DND-41 (cell line): ENCODE data around the gene ROCK2.

ENCODE experiments used
- ATAC-seq: fragments of 200-7000 bp; cut with Tn5 transposase; 3 replicates; pipeline ENCODE4 v1.9.1; 2021; ENCODE audit warnings: low read depth; ENCODE audit not compliant: insufficient read depth
- DNase-seq: peaks from one replicate; pipeline ENCODE4 v3.0.0-alpha.2; 2020
- H2AFZ ChIP-seq: 2 replicates; pipeline ENCODE4 v1.6.0; 2012; ENCODE audit warnings: low read depth, low read length
- H3K27ac ChIP-seq: 2 replicates; pipeline ENCODE4 v1.5.1; 2012; ENCODE audit warnings: low read length, inconsistent platforms
- H3K27me3 ChIP-seq: fragments of 200-600 bp; sonication (generic); 2 replicates; pipeline ENCODE4 v1.6.0; 2012; ENCODE audit warnings: low read length, mild to moderate bottlenecking, inconsistent platforms; ENCODE audit not compliant: insufficient read depth, poor library complexity
- H3K36me3 ChIP-seq: 2 replicates; pipeline ENCODE4 v1.5.1; 2012; ENCODE audit warnings: low read length, inconsistent platforms; ENCODE audit not compliant: insufficient read depth
- H3K4me1 ChIP-seq: 2 replicates; pipeline ENCODE4 v1.5.1; 2012; ENCODE audit warnings: mild to moderate bottlenecking, low read length; ENCODE audit not compliant: insufficient read depth
- H3K4me2 ChIP-seq: 2 replicates; pipeline ENCODE4 v1.6.0; 2012; ENCODE audit warnings: mild to moderate bottlenecking, moderate library complexity, low read length, inconsistent platforms; ENCODE audit not compliant: insufficient read depth
- H3K4me3 ChIP-seq, 2 experiments: fragments of 200-600 bp in 1 of 2; shearing (Covaris generic) in 1 of 2; 2 replicates each; pipeline ENCODE4 v1.5.1; 2012 to 2016; ENCODE audit warnings: inconsistent platforms in 2 of 2, low read length in 2 of 2, mild to moderate bottlenecking in 2 of 2, low read depth in 1 of 2, moderate library complexity in 1 of 2
- H3K79me2 ChIP-seq: 2 replicates; pipeline ENCODE4 v1.6.0; 2012; ENCODE audit warnings: low read length, inconsistent platforms; ENCODE audit not compliant: insufficient read depth
- H3K9ac ChIP-seq: 2 replicates; pipeline ENCODE4 v1.6.0; 2012; ENCODE audit warnings: low read depth, mild to moderate bottlenecking, inconsistent platforms, low read length, moderate library complexity
- H3K9me3 ChIP-seq: 2 replicates; pipeline ENCODE4 v1.5.1; 2012; ENCODE audit warnings: low read length, moderate library complexity, mild to moderate bottlenecking, inconsistent platforms; ENCODE audit not compliant: insufficient read depth, severe bottlenecking
- H4K20me1 ChIP-seq: 2 replicates; pipeline ENCODE4 v1.6.0; 2012; ENCODE audit warnings: low read length; ENCODE audit not compliant: insufficient read depth
- CTCF ChIP-seq: IDR thresholded peaks from 2 replicates; pipeline ENCODE4 v1.5.1; 2012; ENCODE audit warnings: borderline replicate concordance, low read length, moderate library complexity, mild to moderate bottlenecking; ENCODE audit not compliant: poor library complexity, severe bottlenecking; ENCODE audit errors: extremely low read depth
- EZH2 ChIP-seq: IDR thresholded peaks from 3 replicates; pipeline ENCODE4 v1.6.1; 2012; ENCODE audit warnings: borderline replicate concordance, low read depth, mild to moderate bottlenecking, moderate library complexity, low read length, inconsistent platforms; ENCODE audit not compliant: severe bottlenecking

ROCK2 gene

GRCh38 chr2:11177871-11178690 lies 166.4 kb downstream of the ROCK2 start:
- peaks cover 12% of the 10 kb centered on the region for H3K36me3 ChIP-seq

GRCh38 chr2:11175293-11175795 lies 169.1 kb downstream of the ROCK2 start:
- H3K4me2 ChIP-seq = peak overlapping the region; percentile 8; the same call in 1 of the 2 replicates
- H3K9me3 ChIP-seq = no peaks in the 10 kb centered on the region

More at GRCh38 chr2:11177871-11178690, 166.4 kb downstream of the ROCK2 start:
- Histone ChIP-seq H3K4me1 (peaks cover 22% of the 10 kb centered on the region), H3K9ac (no peak overlapping the region), H3K79me2 (no peaks in the 10 kb centered on the region), H3K27me3 (no peaks in the 10 kb centered on the region), H3K9me3 (no peaks in the 10 kb centered on the region), H3K27ac (no peak overlapping the region), H2AFZ (no peak overlapping the region), H3K4me2 (no peak overlapping the region), H4K20me1 (no peaks in the 10 kb centered on the region), H3K4me3 (no peak overlapping the region)
- ATAC-seq = no peak
- TF ChIP-seq CTCF (no peak), EZH2 (no peak)
- no peak for DNase-seq

GRCh38 chr2:11174222-11174621 lies 170.2 kb downstream of the ROCK2 start:
- no peak for DNase-seq
- Histone ChIP-seq H3K36me3 (no peaks in the 10 kb centered on the region), H3K27me3 (no peaks in the 10 kb centered on the region), H3K9me3 (no peaks in the 10 kb centered on the region), H3K79me2 (no peaks in the 10 kb centered on the region), H3K4me2 (no peak overlapping the region), H2AFZ (no peak overlapping the region), H3K4me3 (no peak overlapping the region), H3K9ac (no peak overlapping the region), H3K27ac (no peak overlapping the region), H4K20me1 (no peaks in the 10 kb centered on the region), H3K4me1 (peaks cover 22% of the 10 kb centered on the region)
- no peak for ATAC-seq
- TF ChIP-seq CTCF (no peak), EZH2 (no peak)

More at GRCh38 chr2:11175293-11175795, 169.1 kb downstream of the ROCK2 start:
- peak; percentile 30 for DNase-seq
- H3K27ac ChIP-seq = peak overlapping the region; percentile 58
- no peak overlapping the region for H3K9ac ChIP-seq
- TF ChIP-seq EZH2 = no peak
- TF ChIP-seq CTCF = no peak
- 0 out of 2 replicates have a peak, but pooled peaks cover 4% of the 10 kb centered on the region for H3K36me3 ChIP-seq
- no peak overlapping the region for H2AFZ ChIP-seq
- H3K4me3 ChIP-seq = no peak overlapping the region
- H4K20me1 ChIP-seq = no peaks in the 10 kb centered on the region
- H3K4me1 ChIP-seq = peaks cover 22% of the 10 kb centered on the region
- no peaks in the 10 kb centered on the region for H3K79me2 ChIP-seq
- ATAC-seq = peak; percentile 87
- H3K27me3 ChIP-seq = no peaks in the 10 kb centered on the region
